K562 (cell line): ENCODE measurements around the gene ARV1. TPM values are rescaled to one million over a fixed set of nuclear protein-coding genes. Genes with fewer than 3 reads are reported as not detected.

Source experiments
- KLF10 ChIP-seq: fragments of 250-450 bp; sonication (Bioruptor Pico); IDR thresholded peaks from 2 replicates; pipeline ENCODE4 v1.6.1; 2021; ENCODE audit warnings: matching md5 sums
- PTTG1 ChIP-seq: fragments of 450-650 bp; IDR thresholded peaks from 2 replicates; pipeline ENCODE4 v1.6.1; 2016; ENCODE audit warnings: low read depth, mild to moderate bottlenecking, missing genetic modification characterization, missing compliant biosample characterization
- TRIM28 ChIP-seq: fragments of 450-650 bp; IDR thresholded peaks from 2 replicates; pipeline ENCODE4 v1.6.1; 2017
- ZNF347 ChIP-seq: fragments of 450-650 bp; formaldehyde crosslinking; IDR thresholded peaks from 2 replicates; pipeline ENCODE4 v1.4.0; 2020; ENCODE audit warnings: low read depth, mild to moderate bottlenecking, moderate library complexity
- ZNF354B ChIP-seq: fragments of 250-450 bp; sonication (Bioruptor Pico); IDR thresholded peaks from 2 replicates; pipeline ENCODE4 v1.4.0; 2020
- polyA plus RNA-seq, 8 experiments: library from polyadenylated mRNA; depleted of rRNA in 4 of 8; stranded (reverse) in 5 of 8; unstranded in 3 of 8; fragments of >200 nt; fragmentation: Nextera tagmentation in 2 of 8; fragmentation: Illumina TruSeq in 1 of 8; extraction: Ambion mirVana in 2 of 8; extraction: Trizol in 1 of 8; gene quantifications; 2 replicates each; pipeline versions ENCODE4 v1.2.1 to v1.2.3, GENCODE V29; 2011 to 2014; ENCODE audit warnings: inconsistent platforms in 1 of 8, missing spikeins in 1 of 8
- total RNA-seq, 7 experiments: library from RNA; depleted of rRNA in 6 of 7; stranded (reverse); fragments of >200 nt in 6 of 7; fragmentation: Illumina TruSeq in 2 of 7; extraction: Trizol in 2 of 7; gene quantifications; 2 replicates each; pipeline versions ENCODE4 v1.2.1 to v1.2.3, GENCODE V29; 2011 to 2021; ENCODE audit warnings: low replicate concordance in 1 of 7
- TF ChIP-seq, protein P1 (sequence below): IDR thresholded peaks from 2 replicates; pipeline ENCODE4 v1.6.1; 2011; ENCODE audit not compliant: insufficient read length; ENCODE audit errors: extremely low read depth
- TF ChIP-seq, protein P2 (sequence below): fragments of 450-650 bp; IDR thresholded peaks from 2 replicates; pipeline ENCODE4 v1.6.1; 2017; ENCODE audit warnings: antibody characterized with exemption
- TF ChIP-seq, protein P3 (sequence below), 2 experiments: fragments of 450-650 bp; IDR thresholded peaks; 2 replicates each; pipeline ENCODE4 v1.6.1; 2016
- TF ChIP-seq, protein P4 (sequence below), 2 experiments: fragments of 450-650 bp in 1 of 2; IDR thresholded peaks; 2 replicates each; pipeline ENCODE4 v1.6.1; 2011 to 2017; ENCODE audit warnings: low read depth in 2 of 2, antibody characterized with exemption in 1 of 2, borderline replicate concordance in 1 of 2, low read length in 1 of 2, mild to moderate bottlenecking in 1 of 2, mixed read lengths in 1 of 2; ENCODE audit not compliant: control insufficient read depth in 1 of 2
- TF ChIP-seq, protein P5 (sequence below), 2 experiments: IDR thresholded peaks in 1 of 2; conservative IDR thresholded peaks in 1 of 2; 2 replicates each; pipeline ENCODE4 v1.6.1; 2016; ENCODE audit warnings: low read depth in 2 of 2, mild to moderate bottlenecking in 1 of 2, missing compliant biosample characterization in 1 of 2, missing genetic modification characterization in 1 of 2, moderate library complexity in 1 of 2
- TF ChIP-seq, protein P6 (sequence below): fragments of 200-800 bp; sonication (Bioruptor generic); IDR thresholded peaks from 2 replicates; pipeline ENCODE4 v1.6.1; 2016; ENCODE audit warnings: missing genetic modification characterization, missing compliant biosample characterization

ARV1 gene
- total and polyA plus RNA-seq, 9 of the 15 experiments (the other 6 are each of a cell fraction or from before 2014, with no cell fraction given): 54.8 to 139 (median 74.0) TPM

DNA sequence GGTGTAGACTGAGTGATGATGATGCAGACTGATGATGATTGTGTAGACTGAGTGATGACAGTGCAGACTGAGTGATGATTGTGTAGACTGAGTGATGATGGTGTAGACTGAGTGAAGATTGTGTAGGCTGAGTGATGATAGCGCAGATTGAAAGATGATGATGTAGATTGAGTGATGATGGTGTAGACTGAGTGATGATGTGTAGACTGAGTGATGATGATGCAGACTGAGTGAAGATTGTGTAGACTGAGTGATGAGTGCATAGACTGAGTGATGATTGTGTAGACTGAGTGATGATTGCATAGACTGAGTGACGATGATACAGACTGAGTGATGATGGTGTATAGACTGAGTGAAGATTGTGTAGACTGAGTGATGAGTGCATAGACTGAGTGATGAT lies 32.5 kb downstream of the ARV1 start (continued):
- TF ChIP-seq, protein P1, sequence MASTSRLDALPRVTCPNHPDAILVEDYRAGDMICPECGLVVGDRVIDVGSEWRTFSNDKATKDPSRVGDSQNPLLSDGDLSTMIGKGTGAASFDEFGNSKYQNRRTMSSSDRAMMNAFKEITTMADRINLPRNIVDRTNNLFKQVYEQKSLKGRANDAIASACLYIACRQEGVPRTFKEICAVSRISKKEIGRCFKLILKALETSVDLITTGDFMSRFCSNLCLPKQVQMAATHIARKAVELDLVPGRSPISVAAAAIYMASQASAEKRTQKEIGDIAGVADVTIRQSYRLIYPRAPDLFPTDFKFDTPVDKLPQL: no peak
- TF ChIP-seq PTTG1 (tag) (no peak), TRIM28 (no peak), ZNF354B (CRISPR knock-in tag) (no peak), ZNF347 (CRISPR knock-in tag) (no peak), KLF10 (CRISPR knock-in tag) (no peak)
- TF ChIP-seq, protein P2, sequence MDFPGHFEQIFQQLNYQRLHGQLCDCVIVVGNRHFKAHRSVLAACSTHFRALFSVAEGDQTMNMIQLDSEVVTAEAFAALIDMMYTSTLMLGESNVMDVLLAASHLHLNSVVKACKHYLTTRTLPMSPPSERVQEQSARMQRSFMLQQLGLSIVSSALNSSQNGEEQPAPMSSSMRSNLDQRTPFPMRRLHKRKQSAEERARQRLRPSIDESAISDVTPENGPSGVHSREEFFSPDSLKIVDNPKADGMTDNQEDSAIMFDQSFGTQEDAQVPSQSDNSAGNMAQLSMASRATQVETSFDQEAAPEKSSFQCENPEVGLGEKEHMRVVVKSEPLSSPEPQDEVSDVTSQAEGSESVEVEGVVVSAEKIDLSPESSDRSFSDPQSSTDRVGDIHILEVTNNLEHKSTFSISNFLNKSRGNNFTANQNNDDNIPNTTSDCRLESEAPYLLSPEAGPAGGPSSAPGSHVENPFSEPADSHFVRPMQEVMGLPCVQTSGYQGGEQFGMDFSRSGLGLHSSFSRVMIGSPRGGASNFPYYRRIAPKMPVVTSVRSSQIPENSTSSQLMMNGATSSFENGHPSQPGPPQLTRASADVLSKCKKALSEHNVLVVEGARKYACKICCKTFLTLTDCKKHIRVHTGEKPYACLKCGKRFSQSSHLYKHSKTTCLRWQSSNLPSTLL: no peak
- TF ChIP-seq, protein P3, sequence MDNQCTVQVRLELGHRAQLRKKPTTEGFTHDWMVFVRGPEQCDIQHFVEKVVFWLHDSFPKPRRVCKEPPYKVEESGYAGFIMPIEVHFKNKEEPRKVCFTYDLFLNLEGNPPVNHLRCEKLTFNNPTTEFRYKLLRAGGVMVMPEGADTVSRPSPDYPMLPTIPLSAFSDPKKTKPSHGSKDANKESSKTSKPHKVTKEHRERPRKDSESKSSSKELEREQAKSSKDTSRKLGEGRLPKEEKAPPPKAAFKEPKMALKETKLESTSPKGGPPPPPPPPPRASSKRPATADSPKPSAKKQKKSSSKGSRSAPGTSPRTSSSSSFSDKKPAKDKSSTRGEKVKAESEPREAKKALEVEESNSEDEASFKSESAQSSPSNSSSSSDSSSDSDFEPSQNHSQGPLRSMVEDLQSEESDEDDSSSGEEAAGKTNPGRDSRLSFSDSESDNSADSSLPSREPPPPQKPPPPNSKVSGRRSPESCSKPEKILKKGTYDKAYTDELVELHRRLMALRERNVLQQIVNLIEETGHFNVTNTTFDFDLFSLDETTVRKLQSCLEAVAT (IDR thresholded peaks at IDR 0.05): 0 out of 4 replicates have a peak, but pooled peaks of 1 of the 2 experiments have one; percentile 9
- TF ChIP-seq, protein P4, sequence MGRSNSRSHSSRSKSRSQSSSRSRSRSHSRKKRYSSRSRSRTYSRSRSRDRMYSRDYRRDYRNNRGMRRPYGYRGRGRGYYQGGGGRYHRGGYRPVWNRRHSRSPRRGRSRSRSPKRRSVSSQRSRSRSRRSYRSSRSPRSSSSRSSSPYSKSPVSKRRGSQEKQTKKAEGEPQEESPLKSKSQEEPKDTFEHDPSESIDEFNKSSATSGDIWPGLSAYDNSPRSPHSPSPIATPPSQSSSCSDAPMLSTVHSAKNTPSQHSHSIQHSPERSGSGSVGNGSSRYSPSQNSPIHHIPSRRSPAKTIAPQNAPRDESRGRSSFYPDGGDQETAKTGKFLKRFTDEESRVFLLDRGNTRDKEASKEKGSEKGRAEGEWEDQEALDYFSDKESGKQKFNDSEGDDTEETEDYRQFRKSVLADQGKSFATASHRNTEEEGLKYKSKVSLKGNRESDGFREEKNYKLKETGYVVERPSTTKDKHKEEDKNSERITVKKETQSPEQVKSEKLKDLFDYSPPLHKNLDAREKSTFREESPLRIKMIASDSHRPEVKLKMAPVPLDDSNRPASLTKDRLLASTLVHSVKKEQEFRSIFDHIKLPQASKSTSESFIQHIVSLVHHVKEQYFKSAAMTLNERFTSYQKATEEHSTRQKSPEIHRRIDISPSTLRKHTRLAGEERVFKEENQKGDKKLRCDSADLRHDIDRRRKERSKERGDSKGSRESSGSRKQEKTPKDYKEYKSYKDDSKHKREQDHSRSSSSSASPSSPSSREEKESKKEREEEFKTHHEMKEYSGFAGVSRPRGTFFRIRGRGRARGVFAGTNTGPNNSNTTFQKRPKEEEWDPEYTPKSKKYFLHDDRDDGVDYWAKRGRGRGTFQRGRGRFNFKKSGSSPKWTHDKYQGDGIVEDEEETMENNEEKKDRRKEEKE (IDR thresholded peaks at IDR 0.05; ENCODE audit: borderline replicate concordance in 1 of 2, control insufficient read depth in 1 of 2, low read depth in 2 of 2, low read length in 1 of 2): 0 out of 4 replicates have a peak, but pooled peaks of 1 of the 2 experiments have one; percentile 21
- TF ChIP-seq, protein P5, sequence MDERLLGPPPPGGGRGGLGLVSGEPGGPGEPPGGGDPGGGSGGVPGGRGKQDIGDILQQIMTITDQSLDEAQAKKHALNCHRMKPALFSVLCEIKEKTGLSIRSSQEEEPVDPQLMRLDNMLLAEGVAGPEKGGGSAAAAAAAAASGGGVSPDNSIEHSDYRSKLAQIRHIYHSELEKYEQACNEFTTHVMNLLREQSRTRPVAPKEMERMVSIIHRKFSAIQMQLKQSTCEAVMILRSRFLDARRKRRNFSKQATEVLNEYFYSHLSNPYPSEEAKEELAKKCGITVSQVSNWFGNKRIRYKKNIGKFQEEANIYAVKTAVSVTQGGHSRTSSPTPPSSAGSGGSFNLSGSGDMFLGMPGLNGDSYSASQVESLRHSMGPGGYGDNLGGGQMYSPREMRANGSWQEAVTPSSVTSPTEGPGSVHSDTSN (CRISPR knock-in tag; IDR thresholded peaks at IDR 0.05; ENCODE audit: low read depth): no peak
- TF ChIP-seq, protein P5 (tag; conservative IDR thresholded peaks at IDR 0.05; ENCODE audit: low read depth): peak; percentile 89
- TF ChIP-seq, protein P6, sequence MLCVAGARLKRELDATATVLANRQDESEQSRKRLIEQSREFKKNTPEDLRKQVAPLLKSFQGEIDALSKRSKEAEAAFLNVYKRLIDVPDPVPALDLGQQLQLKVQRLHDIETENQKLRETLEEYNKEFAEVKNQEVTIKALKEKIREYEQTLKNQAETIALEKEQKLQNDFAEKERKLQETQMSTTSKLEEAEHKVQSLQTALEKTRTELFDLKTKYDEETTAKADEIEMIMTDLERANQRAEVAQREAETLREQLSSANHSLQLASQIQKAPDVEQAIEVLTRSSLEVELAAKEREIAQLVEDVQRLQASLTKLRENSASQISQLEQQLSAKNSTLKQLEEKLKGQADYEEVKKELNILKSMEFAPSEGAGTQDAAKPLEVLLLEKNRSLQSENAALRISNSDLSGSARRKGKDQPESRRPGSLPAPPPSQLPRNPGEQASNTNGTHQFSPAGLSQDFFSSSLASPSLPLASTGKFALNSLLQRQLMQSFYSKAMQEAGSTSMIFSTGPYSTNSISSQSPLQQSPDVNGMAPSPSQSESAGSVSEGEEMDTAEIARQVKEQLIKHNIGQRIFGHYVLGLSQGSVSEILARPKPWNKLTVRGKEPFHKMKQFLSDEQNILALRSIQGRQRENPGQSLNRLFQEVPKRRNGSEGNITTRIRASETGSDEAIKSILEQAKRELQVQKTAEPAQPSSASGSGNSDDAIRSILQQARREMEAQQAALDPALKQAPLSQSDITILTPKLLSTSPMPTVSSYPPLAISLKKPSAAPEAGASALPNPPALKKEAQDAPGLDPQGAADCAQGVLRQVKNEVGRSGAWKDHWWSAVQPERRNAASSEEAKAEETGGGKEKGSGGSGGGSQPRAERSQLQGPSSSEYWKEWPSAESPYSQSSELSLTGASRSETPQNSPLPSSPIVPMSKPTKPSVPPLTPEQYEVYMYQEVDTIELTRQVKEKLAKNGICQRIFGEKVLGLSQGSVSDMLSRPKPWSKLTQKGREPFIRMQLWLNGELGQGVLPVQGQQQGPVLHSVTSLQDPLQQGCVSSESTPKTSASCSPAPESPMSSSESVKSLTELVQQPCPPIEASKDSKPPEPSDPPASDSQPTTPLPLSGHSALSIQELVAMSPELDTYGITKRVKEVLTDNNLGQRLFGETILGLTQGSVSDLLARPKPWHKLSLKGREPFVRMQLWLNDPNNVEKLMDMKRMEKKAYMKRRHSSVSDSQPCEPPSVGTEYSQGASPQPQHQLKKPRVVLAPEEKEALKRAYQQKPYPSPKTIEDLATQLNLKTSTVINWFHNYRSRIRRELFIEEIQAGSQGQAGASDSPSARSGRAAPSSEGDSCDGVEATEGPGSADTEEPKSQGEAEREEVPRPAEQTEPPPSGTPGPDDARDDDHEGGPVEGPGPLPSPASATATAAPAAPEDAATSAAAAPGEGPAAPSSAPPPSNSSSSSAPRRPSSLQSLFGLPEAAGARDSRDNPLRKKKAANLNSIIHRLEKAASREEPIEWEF: no peak
